ENCODE data around the gene CFAP221. TPM values are rescaled to one million over a fixed set of nuclear protein-coding genes. Genes with fewer than 3 reads are reported as not detected.
"Not testable (repeated sequence)": the region's sequence is repeated elsewhere in the genome, so short reads cannot be mapped to it uniquely, and the experiment has no call there.

CFAP221 gene
- total and polyA plus RNA-seq, 2 experiments from 2014 or later, result 0.42 to 0.65 TPM

GRCh38 chr2:119617455-119617854 is 73.2 kb downstream of the CFAP221 start:
- Histone ChIP-seq H3K27ac (ENCODE audit: low read depth) (no peak overlapping the region), H3K4me3 (no peak overlapping the region), H3K27me3 (ENCODE audit: insufficient read depth) (no peaks in the 10 kb centered on the region), H4K20me1 (replicated peaks; ENCODE audit: insufficient read depth) (no peaks in the 10 kb centered on the region), H2AFZ (no peak overlapping the region), H3K4me1 (ENCODE audit: insufficient read depth) (no peaks in the 10 kb centered on the region), H3F3A (replicated peaks; ENCODE audit: low read depth) (no peaks in the 10 kb centered on the region), H3K36me3 (ENCODE audit: insufficient read depth) (no peaks in the 10 kb centered on the region), H3K4me2 (no peak overlapping the region), H3K9me2 (ENCODE audit: insufficient read depth) (no peaks in the 10 kb centered on the region), H3K79me2 (replicated peaks; ENCODE audit: insufficient read depth) (no peaks in the 10 kb centered on the region)
- Mint-ChIP-seq H3K36me3 (ENCODE audit: low read depth) (peaks cover 13% of the 10 kb centered on the region), H3K4me1 (no peaks in the 10 kb centered on the region), H3K27ac (no peak overlapping the region), H3K4me3 (no peak overlapping the region), H3K27me3 (ENCODE audit: insufficient read depth, low read depth, poor library complexity) (no peaks in the 10 kb centered on the region), H3K9me3 (peaks cover 31% of the 10 kb centered on the region)
- TF ChIP-seq ZNF114 (CRISPR knock-in tag; IDR thresholded peaks at IDR 0.05) (no peak), ZNF462 (CRISPR knock-in tag; IDR thresholded peaks at IDR 0.05) (no peak), EZH2 (IDR thresholded peaks at IDR 0.05; ENCODE audit: low read depth, unreplicated experiment) (no peak), ETS1 (IDR thresholded peaks at IDR 0.05) (no peak), NANOG (IDR thresholded peaks at IDR 0.05; ENCODE audit: borderline replicate concordance) (no peak)
- ATAC-seq (no peak), DNase-seq (ENCODE audit: low spot score) (no peak)

- H3K9me2 ChIP-seq (ENCODE audit: insufficient read depth); H3F3A ChIP-seq (replicated peaks; ENCODE audit: low read depth); H3K27ac ChIP-seq (ENCODE audit: low read depth); H3K4me1 Mint-ChIP-seq; H3K4me2 ChIP-seq; H3K27ac Mint-ChIP-seq; H3K4me3 ChIP-seq; ATAC-seq; H4K20me1 ChIP-seq (replicated peaks; ENCODE audit: insufficient read depth); H3K79me2 ChIP-seq (replicated peaks; ENCODE audit: insufficient read depth); H3K4me3 Mint-ChIP-seq; H3K36me3 ChIP-seq (ENCODE audit: insufficient read depth); H3K4me1 ChIP-seq (ENCODE audit: insufficient read depth); H3K27me3 Mint-ChIP-seq (ENCODE audit: insufficient read depth, low read depth, poor library complexity); H3K27me3 ChIP-seq (ENCODE audit: insufficient read depth); DNase-seq (ENCODE audit: low spot score): not testable (repeated sequence)
- Mint-ChIP-seq H3K36me3 (ENCODE audit: low read depth) (peaks cover 12% of the 10 kb centered on the region), H3K9me3 (peaks cover 28% of the 10 kb centered on the region)
- 0 out of 2 replicates have a peak overlapping the region, but pooled peaks have one; percentile 69 for H2AFZ ChIP-seq
Measured at GRCh38 chr2:119618725-119619124, 74.5 kb downstream of the CFAP221 start.

Measured in GM23338 (cell line).